ENCODE data around the gene UEVLD. TPM values are rescaled to one million over a fixed set of nuclear protein-coding genes. Genes with fewer than 3 reads are reported as not detected.

The UEVLD gene
- total RNA-seq, 2 donors from 2014 or later = 19.7 to 20.7 TPM

DNA sequence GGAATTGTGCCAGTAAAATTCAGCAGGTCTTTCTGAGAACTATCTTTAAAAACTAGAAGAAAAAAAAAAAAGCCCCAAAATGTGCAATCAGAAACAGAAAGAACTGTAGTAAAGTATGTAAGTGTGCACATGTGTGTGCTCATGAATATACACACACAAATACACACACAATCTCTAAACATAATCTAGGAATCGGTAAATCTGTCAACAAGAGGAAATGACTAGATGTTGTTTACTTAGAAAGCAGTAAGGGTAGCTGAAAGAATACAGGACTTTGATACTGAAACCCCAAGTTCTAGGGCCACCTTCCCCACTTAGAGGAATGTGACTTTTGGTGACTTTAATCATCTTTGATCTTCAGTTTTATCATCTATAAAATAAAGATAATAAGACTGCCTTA, 13.2 kb downstream of the UEVLD start:
- Histone ChIP-seq H3K36me3 (peaks cover 42% of the 10 kb centered on the region), H3K4me3 (no peak overlapping the region), H3K27me3 (no peaks in the 10 kb centered on the region), H3K27ac (no peak overlapping the region), H3K4me1 (no peaks in the 10 kb centered on the region), H3K9me3 (no peaks in the 10 kb centered on the region)
- no peak for DNase-seq (ENCODE audit: low spot score)
- TF ChIP-seq, protein P1, sequence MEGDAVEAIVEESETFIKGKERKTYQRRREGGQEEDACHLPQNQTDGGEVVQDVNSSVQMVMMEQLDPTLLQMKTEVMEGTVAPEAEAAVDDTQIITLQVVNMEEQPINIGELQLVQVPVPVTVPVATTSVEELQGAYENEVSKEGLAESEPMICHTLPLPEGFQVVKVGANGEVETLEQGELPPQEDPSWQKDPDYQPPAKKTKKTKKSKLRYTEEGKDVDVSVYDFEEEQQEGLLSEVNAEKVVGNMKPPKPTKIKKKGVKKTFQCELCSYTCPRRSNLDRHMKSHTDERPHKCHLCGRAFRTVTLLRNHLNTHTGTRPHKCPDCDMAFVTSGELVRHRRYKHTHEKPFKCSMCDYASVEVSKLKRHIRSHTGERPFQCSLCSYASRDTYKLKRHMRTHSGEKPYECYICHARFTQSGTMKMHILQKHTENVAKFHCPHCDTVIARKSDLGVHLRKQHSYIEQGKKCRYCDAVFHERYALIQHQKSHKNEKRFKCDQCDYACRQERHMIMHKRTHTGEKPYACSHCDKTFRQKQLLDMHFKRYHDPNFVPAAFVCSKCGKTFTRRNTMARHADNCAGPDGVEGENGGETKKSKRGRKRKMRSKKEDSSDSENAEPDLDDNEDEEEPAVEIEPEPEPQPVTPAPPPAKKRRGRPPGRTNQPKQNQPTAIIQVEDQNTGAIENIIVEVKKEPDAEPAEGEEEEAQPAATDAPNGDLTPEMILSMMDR (IDR thresholded peaks at IDR 0.05) = no peak

DNA sequence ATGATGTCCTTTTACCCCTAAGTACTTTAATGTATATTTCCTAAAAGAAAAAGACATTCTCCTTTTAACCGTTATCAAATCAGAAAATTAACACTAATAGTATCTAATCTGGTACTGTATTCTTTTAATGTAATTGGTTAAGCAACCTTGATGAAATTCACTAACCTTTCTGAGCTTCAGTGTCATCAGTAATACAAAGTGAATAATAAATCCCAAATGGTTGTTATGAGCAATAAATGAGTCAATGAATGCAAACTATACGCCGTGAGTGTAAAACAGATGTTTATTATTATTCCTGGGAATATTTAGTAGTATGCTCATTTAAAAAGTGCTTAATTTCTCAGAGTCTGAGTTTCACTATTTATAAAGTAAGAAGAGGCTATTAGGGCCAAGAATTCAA, 21.5 kb downstream of the UEVLD start:
- H3K27me3 ChIP-seq = no peaks in the 10 kb centered on the region
- H3K27ac ChIP-seq = no peak overlapping the region
- H3K4me1 ChIP-seq = no peaks in the 10 kb centered on the region
- DNase-seq (ENCODE audit: low spot score) = no peak
- peaks cover 47% of the 10 kb centered on the region for H3K36me3 ChIP-seq
- no peaks in the 10 kb centered on the region for H3K9me3 ChIP-seq
- no peak overlapping the region for H3K4me3 ChIP-seq
- TF ChIP-seq, protein P1 (IDR thresholded peaks at IDR 0.05) = no peak

DNA sequence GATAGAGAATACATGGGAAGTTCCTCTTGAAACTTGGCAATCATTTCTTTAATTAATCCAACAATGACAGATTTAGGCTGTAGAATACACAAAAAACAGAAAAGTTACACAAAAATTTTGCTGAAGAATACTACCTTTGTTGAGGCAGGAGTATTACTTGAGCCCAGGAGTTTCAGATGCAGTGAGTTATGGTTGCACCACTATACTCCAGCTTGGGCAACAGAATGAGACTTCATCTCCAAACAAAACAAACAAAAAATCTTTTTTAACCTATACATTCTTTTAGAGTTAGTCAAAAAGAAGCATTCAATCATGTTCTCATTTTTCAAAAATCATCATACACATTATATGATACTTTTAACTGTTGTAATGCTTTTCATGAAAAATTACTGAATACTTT, 22.1 kb downstream of the UEVLD start:
- no peak overlapping the region for H3K4me3 ChIP-seq
- H3K4me1 ChIP-seq = no peaks in the 10 kb centered on the region
- no peak overlapping the region for H3K27ac ChIP-seq
- TF ChIP-seq, protein P1 (IDR thresholded peaks at IDR 0.05) = no peak
- H3K36me3 ChIP-seq = peaks cover 47% of the 10 kb centered on the region
- DNase-seq (ENCODE audit: low spot score) = no peak
- no peaks in the 10 kb centered on the region for H3K27me3 ChIP-seq
- H3K9me3 ChIP-seq = no peaks in the 10 kb centered on the region

DNA sequence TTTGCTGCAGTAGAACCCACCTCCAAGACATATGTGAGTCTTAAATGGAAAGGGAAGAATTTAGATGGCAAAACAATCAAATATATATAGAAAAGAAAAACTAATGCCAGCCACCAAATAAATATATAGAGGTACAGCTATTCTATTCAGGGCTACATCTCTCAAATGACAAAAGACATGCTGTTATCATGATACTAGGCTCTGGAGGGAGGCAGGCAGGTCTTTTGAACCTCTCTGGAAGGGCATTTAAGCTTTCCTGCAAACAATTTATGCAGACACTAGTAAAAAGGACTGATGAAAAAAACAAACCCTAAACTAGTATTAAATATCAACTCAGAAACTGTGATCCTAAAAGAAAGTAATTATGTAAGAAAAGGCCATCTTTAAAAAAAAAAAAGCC, 24.4 kb downstream of the UEVLD start:
- Histone ChIP-seq H3K27me3 (no peaks in the 10 kb centered on the region), H3K36me3 (peaks cover 42% of the 10 kb centered on the region), H3K9me3 (no peaks in the 10 kb centered on the region), H3K27ac (no peak overlapping the region), H3K4me3 (no peak overlapping the region), H3K4me1 (no peaks in the 10 kb centered on the region)
- DNase-seq (ENCODE audit: low spot score) = no peak
- TF ChIP-seq, protein P1 (IDR thresholded peaks at IDR 0.05) = no peak

DNA sequence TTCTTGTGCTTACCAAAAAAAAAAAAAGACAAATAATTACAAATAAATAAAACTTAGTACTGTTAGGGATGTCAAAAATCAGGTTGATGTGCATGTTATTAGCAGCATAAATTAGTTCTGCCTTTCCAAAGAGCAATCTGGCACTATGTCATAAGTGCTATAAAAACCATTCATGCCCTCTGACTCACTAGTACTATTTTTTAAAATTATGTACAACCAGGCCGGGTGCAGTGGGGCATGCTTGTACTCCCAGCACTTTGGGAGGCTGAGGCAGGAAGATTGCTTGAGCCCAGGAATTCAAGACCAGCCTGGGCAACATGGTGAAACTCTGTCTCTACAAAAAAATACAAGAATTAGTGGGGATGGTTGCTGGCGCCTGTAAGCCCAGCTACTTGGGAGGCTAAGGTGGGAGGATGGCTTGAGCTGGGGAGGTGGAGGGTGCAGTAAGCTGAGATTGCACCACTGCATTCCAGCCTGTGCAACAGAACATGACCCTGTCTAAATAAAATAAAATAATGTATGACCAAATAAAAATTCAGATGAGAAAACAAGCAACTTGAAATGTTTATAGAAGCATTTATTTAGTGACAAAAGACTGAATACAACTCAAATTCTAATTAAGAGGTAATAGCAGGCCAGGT, 25.3 kb downstream of the UEVLD start:
- H3K27ac ChIP-seq = no peak overlapping the region
- no peak for DNase-seq (ENCODE audit: low spot score)
- no peaks in the 10 kb centered on the region for H3K4me1 ChIP-seq
- H3K4me3 ChIP-seq = no peak overlapping the region
- H3K9me3 ChIP-seq = no peaks in the 10 kb centered on the region
- no peaks in the 10 kb centered on the region for H3K27me3 ChIP-seq
- TF ChIP-seq, protein P1 (IDR thresholded peaks at IDR 0.05) = no peak
- H3K36me3 ChIP-seq = peaks cover 44% of the 10 kb centered on the region

DNA sequence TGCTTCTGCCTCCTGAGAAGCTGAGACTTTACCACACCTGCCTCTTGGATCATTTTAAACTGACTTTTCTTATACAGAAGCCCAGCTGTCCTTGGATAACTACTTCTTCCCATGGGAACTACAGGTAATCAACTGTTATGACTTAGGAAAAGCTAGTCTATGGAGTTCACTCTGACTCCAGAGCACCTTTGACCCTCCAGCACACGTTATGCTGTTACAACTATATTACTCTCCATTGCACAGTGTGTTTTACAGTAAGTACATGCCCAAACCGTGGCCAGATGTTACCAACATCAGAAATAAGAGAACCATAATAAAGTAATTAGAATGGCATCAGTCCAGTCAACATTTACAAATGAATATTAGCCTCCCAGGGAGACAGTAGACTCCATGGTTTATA, 40.5 kb downstream of the UEVLD start:
- DNase-seq (ENCODE audit: low spot score) = no peak
- Histone ChIP-seq H3K4me3 (no peak overlapping the region), H3K27me3 (no peaks in the 10 kb centered on the region), H3K27ac (no peak overlapping the region), H3K36me3 (peaks cover 32% of the 10 kb centered on the region), H3K9me3 (no peaks in the 10 kb centered on the region), H3K4me1 (no peaks in the 10 kb centered on the region)
- TF ChIP-seq, protein P1 (IDR thresholded peaks at IDR 0.05) = no peak

Data from right atrium auricular region (tissue), 2 donors.